HG03460 (cell line): Measurements from ENCODE around the gene TLK1.
"Not testable (repeated sequence)": the region's sequence is repeated elsewhere in the genome, so short reads cannot be mapped to it uniquely, and the experiment has no call there.

Experiments
- ATAC-seq: cut with Tn5 transposase; IDR thresholded peaks from one replicate; pipeline ENCODE4 v1.9.1; 2021; ENCODE audit not compliant: unreplicated experiment

TLK1 gene

GRCh38 chr2:171086352-171087290, 74.1 kb downstream of the TLK1 start:
- no peak for ATAC-seq

- ATAC-seq, result no peak
These were observed 76.6 kb downstream of the TLK1 start for GRCh38 chr2:171084128-171084527.

DNA sequence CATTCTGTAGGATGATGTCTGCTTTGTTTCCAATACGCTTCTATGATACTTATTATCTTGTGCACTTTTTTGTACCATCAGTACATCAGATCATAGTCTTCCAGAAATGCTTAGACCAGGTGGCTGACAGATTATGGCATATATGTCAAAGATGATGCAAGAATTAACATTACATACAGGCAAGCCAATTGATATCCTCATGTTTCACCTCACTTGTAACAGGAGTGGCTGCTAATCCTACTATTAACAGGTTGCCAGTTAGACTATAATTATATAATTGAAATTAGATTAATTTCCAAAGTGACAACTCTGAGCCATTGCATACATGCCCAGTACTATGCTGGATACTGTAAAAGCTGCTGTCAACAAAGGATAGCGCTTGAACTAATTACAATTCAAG, 77.2 kb downstream of the TLK1 start:
- no peak for ATAC-seq

- ATAC-seq, result no peak
These were observed 79.0 kb downstream of the TLK1 start for GRCh38 chr2:171081649-171082111.

GRCh38 chr2:171080607-171081006, 80.1 kb downstream of the TLK1 start:
- ATAC-seq, result no peak

GRCh38 chr2:171076422-171076821, 84.3 kb downstream of the TLK1 start:
- not testable (repeated sequence) for ATAC-seq

GRCh38 chr2:171072164-171072563, 88.5 kb downstream of the TLK1 start:
- no peak for ATAC-seq

DNA sequence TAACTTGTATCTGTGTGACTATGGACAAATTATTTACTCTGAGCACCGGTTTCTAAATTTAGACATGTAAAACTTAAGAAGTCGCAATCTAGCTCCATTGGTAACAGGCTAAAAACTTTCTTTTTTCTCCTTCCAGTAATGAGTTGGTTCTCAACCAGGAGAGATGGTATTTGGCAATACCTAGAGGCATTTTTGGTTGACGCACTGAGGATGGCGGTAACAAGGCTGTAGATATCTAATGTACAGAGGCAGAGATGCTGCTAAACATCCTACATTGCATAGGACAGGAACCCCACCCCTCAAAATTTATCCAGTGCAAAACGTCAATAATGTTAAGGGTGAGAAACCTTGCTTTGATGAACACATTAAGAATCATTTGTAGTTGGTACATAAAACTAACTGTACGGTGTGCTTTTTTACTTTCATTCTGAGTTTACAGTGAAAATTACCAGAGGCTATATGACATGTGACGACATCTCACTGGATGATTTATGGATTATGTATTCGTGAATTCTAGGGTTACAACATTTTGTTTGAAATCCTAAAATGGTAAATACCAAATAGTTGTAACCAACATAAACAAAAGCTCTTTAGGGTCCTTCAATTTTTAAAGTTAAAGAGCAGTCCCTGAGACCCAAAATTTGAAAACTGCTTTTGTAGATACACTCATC, 91.3 kb downstream of the TLK1 start:
- no peak for ATAC-seq

DNA sequence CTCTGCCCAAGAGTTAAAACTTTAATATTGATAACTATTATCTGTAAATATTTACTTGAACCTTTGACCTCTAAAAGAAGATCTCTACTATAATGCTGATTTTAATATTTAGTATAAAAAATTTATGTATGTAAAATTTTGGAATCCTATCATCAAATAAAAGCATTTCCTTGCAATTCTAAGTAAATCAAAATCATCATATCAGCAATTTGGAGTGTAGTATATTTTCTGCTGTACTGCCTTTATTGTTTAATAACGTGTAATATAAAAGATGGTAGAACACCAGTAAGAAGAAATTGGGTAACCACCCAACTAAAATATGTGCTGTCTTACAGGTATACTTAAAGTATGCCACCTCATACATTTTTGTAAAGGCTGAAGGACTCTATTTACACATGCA, 94.6 kb downstream of the TLK1 start:
- no peak for ATAC-seq

GRCh38 chr2:171057575-171057974, 103.1 kb downstream of the TLK1 start:
- no peak for ATAC-seq

DNA sequence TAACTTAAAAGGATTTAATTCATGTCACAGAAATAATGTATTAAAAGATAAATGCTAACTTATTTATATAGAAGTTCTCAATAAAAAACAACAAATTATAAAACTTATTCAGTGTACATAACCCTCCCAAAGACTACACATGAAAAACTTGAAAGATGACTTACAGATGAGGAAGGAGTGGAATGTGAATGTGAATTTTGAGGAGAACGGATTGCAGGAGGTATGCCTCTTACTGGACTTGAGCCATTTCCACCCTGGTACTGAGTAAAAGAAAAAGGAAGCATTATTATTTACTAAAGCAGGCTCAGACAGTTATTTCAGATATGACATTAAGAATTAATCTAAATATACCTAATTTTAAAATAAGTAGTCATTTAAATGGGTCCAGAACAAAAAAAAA, 104.4 kb downstream of the TLK1 start:
- no peak for ATAC-seq

DNA sequence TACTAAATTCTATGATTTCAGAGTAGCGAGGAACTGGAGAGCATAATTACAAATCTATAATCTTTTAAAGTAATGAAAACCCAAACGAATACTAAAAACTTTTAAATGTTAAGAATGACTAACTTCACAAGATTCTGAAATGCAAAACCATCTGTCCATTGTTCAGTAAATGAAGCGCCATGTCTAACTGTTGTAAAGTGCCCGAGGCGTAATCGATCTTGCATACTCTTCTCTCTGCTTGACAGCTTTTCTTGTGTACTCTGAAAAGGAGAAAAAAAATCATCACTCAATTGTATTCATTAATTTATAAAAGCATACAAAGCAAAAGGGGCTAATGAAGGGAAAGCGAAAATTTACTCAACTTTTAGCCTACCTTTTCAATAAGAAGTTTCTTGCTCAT, 111.0 kb downstream of the TLK1 start:
- no peak for ATAC-seq

DNA sequence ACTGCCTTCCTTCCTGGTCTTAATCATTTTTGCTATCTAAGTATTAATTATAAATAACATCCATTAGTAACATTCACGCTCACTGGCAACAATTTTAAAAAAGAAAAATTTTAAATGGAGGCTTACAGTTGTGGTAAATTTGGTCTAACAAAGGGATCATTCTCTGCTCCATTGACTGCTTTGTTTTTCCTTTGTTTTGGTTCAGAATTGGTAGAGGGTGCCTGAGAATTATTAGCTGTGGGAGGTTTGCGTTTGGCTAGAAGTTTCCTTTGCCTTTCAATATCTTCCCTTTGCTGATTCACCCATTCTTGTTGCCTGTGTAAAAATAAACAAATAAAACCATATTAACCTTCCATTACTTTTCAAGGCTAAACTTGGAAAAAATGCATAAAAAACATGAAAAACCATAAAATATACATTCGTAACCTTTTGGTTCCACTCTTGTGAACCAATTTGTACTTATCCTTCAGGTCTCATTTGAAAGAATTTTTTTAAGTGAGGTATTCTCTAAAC, 114.6 kb downstream of the TLK1 start:
- no peak for ATAC-seq

GRCh38 chr2:171044416-171044815, 116.3 kb downstream of the TLK1 start:
- no peak for ATAC-seq

DNA sequence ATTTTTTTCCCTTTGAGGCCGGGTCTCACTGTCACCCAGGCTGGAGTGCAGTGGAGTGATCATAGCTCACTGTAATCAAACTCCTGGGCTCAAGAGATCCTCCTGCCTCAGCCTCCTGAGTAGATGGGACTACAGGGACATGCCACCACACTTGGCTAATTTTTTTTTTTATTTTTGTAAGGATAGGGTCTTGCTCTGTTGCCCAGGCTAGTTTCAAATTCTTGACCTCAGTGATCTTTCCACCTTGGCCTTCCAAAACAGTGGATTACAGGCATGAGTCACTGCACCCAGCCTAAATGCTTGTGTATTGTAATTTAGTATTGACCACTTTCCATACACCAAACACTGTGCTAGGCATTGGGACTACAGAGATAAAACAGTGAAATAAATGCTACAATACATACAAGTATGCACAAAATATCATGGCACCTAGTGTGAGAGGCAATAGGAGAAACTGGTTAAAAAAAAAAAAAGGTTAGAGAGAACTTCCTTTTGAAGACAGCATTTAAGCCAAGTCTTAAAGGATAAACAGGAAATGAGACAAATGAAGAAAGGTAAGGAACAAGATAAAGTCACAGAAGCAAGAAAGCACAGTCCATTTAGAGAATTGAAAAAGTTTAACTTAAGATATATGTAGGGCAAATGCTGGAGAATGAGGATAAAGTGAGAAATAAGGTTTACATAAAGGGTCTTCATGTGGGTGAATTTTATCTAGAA, 118.3 kb downstream of the TLK1 start:
- ATAC-seq, result no peak

DNA sequence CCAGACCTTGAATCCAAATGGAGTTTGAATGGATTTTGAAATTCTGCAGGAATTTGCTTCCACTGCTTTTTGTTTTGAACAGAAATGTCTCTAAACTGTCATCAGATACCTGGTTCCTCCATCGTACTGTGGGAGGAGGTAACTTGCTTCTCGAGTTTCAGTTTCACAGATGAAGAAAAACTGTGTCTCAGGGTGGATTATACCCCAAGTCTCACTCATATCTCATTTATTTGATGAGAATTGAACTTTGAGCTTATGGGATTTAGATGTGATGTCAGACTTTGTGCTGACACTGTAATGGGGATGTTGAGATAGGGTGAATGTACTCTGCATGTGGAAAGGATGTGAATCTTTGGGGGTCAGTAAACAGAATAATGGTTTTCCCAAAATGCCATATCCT, 124.2 kb downstream of the TLK1 start:
- no peak for ATAC-seq

DNA sequence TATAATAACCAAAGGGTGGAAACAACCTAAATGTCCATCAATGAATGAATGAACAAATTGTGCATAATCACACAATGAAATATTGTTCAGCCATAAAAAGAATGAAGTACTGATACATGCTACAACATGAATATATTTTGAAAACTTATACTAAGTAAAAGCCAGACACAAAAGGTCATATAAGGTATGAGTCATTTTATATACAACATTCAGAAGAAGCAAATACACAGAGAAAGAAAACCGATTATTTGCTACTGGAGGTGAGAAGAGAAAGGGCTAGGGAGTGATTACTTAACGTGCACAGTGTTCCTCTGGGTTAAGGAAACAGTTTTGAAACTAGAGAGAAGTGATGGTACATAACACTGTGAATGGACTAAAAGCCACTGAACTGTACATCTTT, 126.4 kb downstream of the TLK1 start:
- no peak for ATAC-seq

DNA sequence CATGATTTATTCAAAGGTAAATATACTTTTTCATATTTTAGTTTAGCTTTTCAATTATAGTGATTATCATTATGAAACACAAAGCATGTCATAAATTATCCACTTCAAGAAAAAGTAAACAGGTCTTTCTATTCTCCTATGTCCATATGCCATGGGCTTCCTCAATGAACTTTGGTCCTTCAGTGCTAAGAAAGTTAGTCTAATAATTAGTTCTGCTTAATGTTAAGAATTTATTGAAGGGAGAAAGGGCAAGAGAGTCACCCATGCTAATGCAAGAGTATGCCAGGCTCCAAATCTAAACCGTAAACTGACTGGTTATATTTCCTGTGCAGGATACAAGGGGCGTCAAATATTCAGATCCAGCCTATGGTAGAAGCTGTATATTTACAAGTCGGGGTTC, 135.5 kb downstream of the TLK1 start:
- no peak for ATAC-seq

DNA sequence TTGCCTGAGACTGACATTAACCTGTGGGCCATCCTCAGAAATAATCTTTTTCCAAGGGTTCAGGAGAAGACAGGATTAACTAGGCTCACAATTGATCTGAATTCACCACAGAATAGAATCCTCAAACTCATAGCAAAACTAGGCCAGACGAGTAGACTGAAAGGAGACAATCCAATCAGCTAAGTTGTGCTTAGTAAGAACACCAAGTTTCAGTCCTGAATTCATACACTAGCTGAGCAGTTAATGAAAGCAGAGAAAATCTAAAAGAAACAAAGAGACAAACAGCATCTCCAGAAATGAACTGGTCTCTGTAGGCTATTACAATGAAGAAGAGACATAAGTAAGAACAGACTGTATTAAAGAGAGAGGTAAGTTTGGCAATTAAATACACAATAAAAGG, 142.2 kb downstream of the TLK1 start:
- ATAC-seq, result no peak

GRCh38 chr2:171016125-171016524, 144.6 kb downstream of the TLK1 start:
- ATAC-seq, result no peak

DNA sequence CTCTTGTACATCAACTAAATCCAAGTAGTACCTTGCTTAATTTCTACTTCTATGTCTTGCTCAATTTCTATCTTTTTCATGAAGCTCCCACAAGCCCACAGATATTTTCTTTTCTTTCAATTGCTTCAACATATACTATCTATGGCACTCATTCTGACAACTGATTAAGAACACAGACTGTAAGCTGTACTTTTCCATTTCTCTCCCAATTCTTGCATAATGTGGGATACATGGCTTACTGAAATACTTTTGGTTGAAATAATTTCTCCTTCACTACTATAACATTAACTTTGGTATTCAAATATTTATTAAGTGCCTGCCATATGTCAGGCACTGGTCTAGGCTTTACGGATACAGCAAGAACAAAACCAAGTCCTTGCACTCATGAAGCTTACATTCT, 146.8 kb downstream of the TLK1 start:
- no peak for ATAC-seq
